HCT116 (cell line): ENCODE measurements around the gene SLC35G3. TPM values are rescaled to one million over a fixed set of nuclear protein-coding genes. Genes with fewer than 3 reads are reported as not detected.

ENCODE experiments used
- ATAC-seq: fragments of 200-7000 bp; cut with Tn5 transposase; 2 replicates; pipeline ENCODE4 v1.9.1; 2020; ENCODE audit warnings: mild to moderate bottlenecking, moderate library complexity
- BruUV-seq: library from RNA; stranded (reverse); fragments of 400-500 nt; replicated peaks from 2 replicates; lab custom pipeline; 2021; lab: Mats Ljungman, UMichigan
- CTCF ChIA-PET: fragments of 300-600 bp; sonication (Branson Sonifier 250); formaldehyde crosslinking; loops from one replicate; lab custom pipeline; 2021; ENCODE audit warnings: antibody characterized with exemption; lab: Charles Lee
- POLR2A ChIA-PET: fragments of 300-600, 350-600 bp; sonication (Branson Sonifier 250); formaldehyde crosslinking; loops from one replicate; lab custom pipeline; 2021; ENCODE audit warnings: antibody characterized with exemption; lab: Charles Lee
- RAD21 ChIA-PET, 2 experiments: fragments of 300-600 bp; sonication (Branson Sonifier 250); formaldehyde crosslinking; loops; one replicate each; lab custom pipeline; 2023; ENCODE audit warnings: low total read pairs in 2 of 2; ENCODE audit not compliant: uncharacterized antibody in 2 of 2, unreplicated experiment in 2 of 2, low non-redundant PET in 1 of 2; lab: Charles Lee
- DNase-seq: peaks from one replicate; pipeline ENCODE4 v3.0.0-alpha.2; 2010; ENCODE audit warnings: low read depth, low spot score
- H2AFZ ChIP-seq: fragments of 200-600 bp; shearing (Covaris generic), sonication (generic); 2 replicates; pipeline ENCODE4 v1.6.1; 2017; ENCODE audit warnings: low read depth, mixed run types, mixed read lengths, antibody characterized with exemption, low read length; ENCODE audit not compliant: poor library complexity, severe bottlenecking
- H3K27ac ChIP-seq: 2 replicates; pipeline ENCODE4 v1.5.1; 2012; ENCODE audit warnings: low read depth, low read length
- H3K27me3 ChIP-seq: fragments of 200-600 bp; sonication (generic); 2 replicates; pipeline ENCODE4 v1.6.1; 2016; ENCODE audit warnings: mixed run types, low read length, mixed read lengths; ENCODE audit not compliant: insufficient read depth
- H3K36me3 ChIP-seq, 2 experiments: fragments of 200-500 bp in 1 of 2; fragments of 200-600 bp in 1 of 2; sonication (Bioruptor generic) in 1 of 2; sonication (generic) in 1 of 2; 2 replicates each; pipeline versions ENCODE4 v1.5.1 to v1.6.1; 2014 to 2016; ENCODE audit warnings: low read length in 2 of 2, inconsistent platforms in 1 of 2, mixed read lengths in 1 of 2, mixed run types in 1 of 2; ENCODE audit not compliant: insufficient read depth in 2 of 2, control insufficient read depth in 1 of 2
- H3K4me1 ChIP-seq, 2 experiments: fragments of 200-600 bp in 1 of 2; sonication (generic) in 1 of 2; 2 replicates each; pipeline versions ENCODE4 v1.5.1 to v1.6.1; 2012 to 2017; ENCODE audit warnings: low read length in 2 of 2, inconsistent platforms in 1 of 2, mild to moderate bottlenecking in 1 of 2, mixed read lengths in 1 of 2, mixed run types in 1 of 2, moderate library complexity in 1 of 2; ENCODE audit not compliant: insufficient read depth in 2 of 2, control insufficient read depth in 1 of 2
- H3K4me2 ChIP-seq: fragments of 200-600 bp; sonication (generic); 2 replicates; pipeline ENCODE4 v1.6.1; 2017; ENCODE audit warnings: mixed run types, low read length, mixed read lengths
- H3K4me3 ChIP-seq, 2 experiments: fragments of 200-600 bp in 1 of 2; sonication (generic) in 1 of 2; replicated peaks in 1 of 2; 2 replicates each; pipeline ENCODE4 v1.5.1; 2011 to 2016; ENCODE audit warnings: low read length in 2 of 2, control low read depth in 1 of 2, low read depth in 1 of 2, mild to moderate bottlenecking in 1 of 2, mixed read lengths in 1 of 2, mixed run types in 1 of 2
- H3K79me2 ChIP-seq: fragments of 200-600 bp; sonication (generic); 2 replicates; pipeline ENCODE4 v1.6.1; 2017; ENCODE audit warnings: mild to moderate bottlenecking, mixed run types, low read length, moderate library complexity, mixed read lengths; ENCODE audit not compliant: insufficient read depth
- H3K9ac ChIP-seq: fragments of 200-600 bp; sonication (generic); 2 replicates; pipeline ENCODE4 v1.6.1; 2016; ENCODE audit warnings: low read length, mixed read lengths
- H3K9me2 ChIP-seq: fragments of 200-600 bp; sonication (generic), shearing (Covaris generic); 2 replicates; pipeline ENCODE4 v1.6.1; 2017; ENCODE audit warnings: mixed run types, mild to moderate bottlenecking, moderate library complexity; ENCODE audit not compliant: insufficient read depth
- H3K9me3 ChIP-seq, 2 experiments: fragments of 200-500 bp in 1 of 2; fragments of 200-600 bp in 1 of 2; sonication (Bioruptor generic) in 1 of 2; sonication (generic) in 1 of 2; 2 replicates each; pipeline ENCODE4 v1.6.1; 2014 to 2017; ENCODE audit warnings: low read length in 2 of 2, mixed read lengths in 2 of 2, inconsistent platforms in 1 of 2, low read depth in 1 of 2, mild to moderate bottlenecking in 1 of 2, mixed run types in 1 of 2, moderate library complexity in 1 of 2; ENCODE audit not compliant: control insufficient read depth in 1 of 2, insufficient read depth in 1 of 2
- H4K20me1 ChIP-seq: fragments of 200-600 bp; sonication (generic), shearing (Covaris generic); 2 replicates; pipeline ENCODE4 v1.6.1; 2017; ENCODE audit warnings: mixed run types, mild to moderate bottlenecking, moderate library complexity; ENCODE audit not compliant: insufficient read depth
- CEBPB ChIP-seq: IDR thresholded peaks from 2 replicates; pipeline ENCODE4 v1.6.1; 2012; ENCODE audit warnings: low read depth
- CTCF ChIP-seq, 3 experiments: fragments of 200-600 bp in 1 of 3; sonication (generic) in 1 of 3; IDR thresholded peaks in 2 of 3; conservative IDR thresholded peaks in 1 of 3; 2 replicates each; pipeline ENCODE4 v1.5.1; 2012 to 2017; ENCODE audit warnings: low read depth in 2 of 3, low read length in 2 of 3, antibody characterized with exemption in 1 of 3, borderline replicate concordance in 1 of 3, control low read depth in 1 of 3, mild to moderate bottlenecking in 1 of 3, mixed read lengths in 1 of 3, mixed run types in 1 of 3, moderate library complexity in 1 of 3; ENCODE audit not compliant: insufficient read depth in 1 of 3
- EGR1 ChIP-seq: IDR thresholded peaks from 2 replicates; pipeline ENCODE4 v1.6.1; 2012; ENCODE audit warnings: low read depth
- ELF1 ChIP-seq: IDR thresholded peaks from 2 replicates; pipeline ENCODE4 v1.6.1; 2012; ENCODE audit warnings: low read depth, borderline replicate concordance
- EZH2 ChIP-seq: fragments of 200-600 bp; sonication (generic); IDR thresholded peaks from 2 replicates; pipeline ENCODE4 v1.6.1; 2017; ENCODE audit warnings: antibody characterized with exemption, mixed run types
- EZH2phosphoT487 ChIP-seq: fragments of 200-600 bp; IDR thresholded peaks from 2 replicates; pipeline ENCODE4 v1.6.1; 2018; ENCODE audit warnings: antibody characterized with exemption, borderline replicate concordance
- FOSL1 ChIP-seq: IDR thresholded peaks from 2 replicates; pipeline ENCODE4 v1.6.1; 2012; ENCODE audit warnings: low read depth
- JUND ChIP-seq: IDR thresholded peaks from 2 replicates; pipeline ENCODE4 v1.6.1; 2012
- POLR2A ChIP-seq: IDR thresholded peaks from 2 replicates; pipeline ENCODE4 v1.7.0; 2011; ENCODE audit warnings: borderline replicate concordance; ENCODE audit not compliant: insufficient read depth, insufficient read length; ENCODE audit errors: extremely low read depth
- POLR2AphosphoS5 ChIP-seq: IDR thresholded peaks from 2 replicates; pipeline ENCODE4 v1.6.1; 2011; ENCODE audit warnings: mild to moderate bottlenecking, low read depth, low read length, moderate library complexity
- RAD21 ChIP-seq: IDR thresholded peaks from 2 replicates; pipeline ENCODE4 v1.6.1; 2012; ENCODE audit warnings: low read depth, mild to moderate bottlenecking
- SIN3A ChIP-seq: IDR thresholded peaks from 2 replicates; pipeline ENCODE4 v1.6.1; 2012; ENCODE audit warnings: low read depth
- SP1 ChIP-seq: IDR thresholded peaks from 2 replicates; pipeline ENCODE4 v1.6.1; 2012; ENCODE audit warnings: low read depth
- YY1 ChIP-seq: IDR thresholded peaks from 2 replicates; pipeline ENCODE4 v1.6.1; 2011; ENCODE audit warnings: low read length, low read depth, moderate library complexity, mild to moderate bottlenecking; ENCODE audit not compliant: insufficient replicate concordance; ENCODE audit errors: extremely low read depth
- ZFX ChIP-seq: fragments of 450-650 bp; IDR thresholded peaks from 2 replicates; pipeline ENCODE4 v1.6.1; 2017
- ZNF274 ChIP-seq: fragments of 200-500 bp; sonication (Bioruptor generic); IDR thresholded peaks from 2 replicates; pipeline ENCODE4 v1.6.1; 2014; ENCODE audit warnings: mild to moderate bottlenecking, low read depth, low read length, inconsistent platforms
- intact Hi-C: fragments of 100-400 bp; cut with micrococcal nuclease; formaldehyde crosslinking; loops from 2 replicates; pipeline ENCODE4 v1.10.0; 2022
- total RNA-seq: library from RNA; stranded (reverse); gene quantifications from one replicate; pipeline ENCODE4 v1.2.1, GENCODE V29; 2021; ENCODE audit not compliant: unreplicated experiment
- TF ChIP-seq, protein P1 (sequence below): IDR thresholded peaks from 2 replicates; pipeline ENCODE4 v1.6.1; 2012; ENCODE audit warnings: low read depth
- TF ChIP-seq, protein P2 (sequence below): IDR thresholded peaks from 2 replicates; pipeline ENCODE4 v1.6.1; 2012
- TF ChIP-seq, protein P3 (sequence below): IDR thresholded peaks from 2 replicates; pipeline ENCODE4 v1.6.1; 2011; ENCODE audit warnings: mild to moderate bottlenecking, low read length, moderate library complexity; ENCODE audit not compliant: insufficient replicate concordance; ENCODE audit errors: extremely low read depth
- TF ChIP-seq, protein P4 (sequence below): IDR thresholded peaks from 2 replicates; pipeline ENCODE4 v1.6.1; 2012

SLC35G3 gene
- total RNA-seq, 1 experiment from 2014 or later = not detected

DNA sequence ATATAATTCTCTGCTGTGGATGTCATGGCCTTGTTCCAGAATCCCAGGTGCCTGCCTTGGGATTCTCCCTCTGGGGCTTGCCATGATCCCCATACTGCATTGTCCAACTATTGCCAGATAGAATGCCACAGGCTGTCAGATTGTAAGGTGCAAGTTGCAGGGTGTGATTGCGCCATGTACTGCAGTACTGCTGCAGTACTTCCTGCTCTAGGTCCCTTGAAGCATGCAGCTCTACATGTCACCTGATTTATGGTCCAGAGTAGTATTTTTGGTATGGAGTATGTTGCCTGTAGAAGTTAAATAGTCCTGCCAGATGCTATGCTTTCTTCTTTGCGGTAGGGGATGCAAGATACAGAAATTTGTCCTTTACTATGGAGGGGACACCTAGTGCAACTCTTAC lies 41.7 kb upstream of the SLC35G3 start (continued):
- TF ChIP-seq, protein P1, sequence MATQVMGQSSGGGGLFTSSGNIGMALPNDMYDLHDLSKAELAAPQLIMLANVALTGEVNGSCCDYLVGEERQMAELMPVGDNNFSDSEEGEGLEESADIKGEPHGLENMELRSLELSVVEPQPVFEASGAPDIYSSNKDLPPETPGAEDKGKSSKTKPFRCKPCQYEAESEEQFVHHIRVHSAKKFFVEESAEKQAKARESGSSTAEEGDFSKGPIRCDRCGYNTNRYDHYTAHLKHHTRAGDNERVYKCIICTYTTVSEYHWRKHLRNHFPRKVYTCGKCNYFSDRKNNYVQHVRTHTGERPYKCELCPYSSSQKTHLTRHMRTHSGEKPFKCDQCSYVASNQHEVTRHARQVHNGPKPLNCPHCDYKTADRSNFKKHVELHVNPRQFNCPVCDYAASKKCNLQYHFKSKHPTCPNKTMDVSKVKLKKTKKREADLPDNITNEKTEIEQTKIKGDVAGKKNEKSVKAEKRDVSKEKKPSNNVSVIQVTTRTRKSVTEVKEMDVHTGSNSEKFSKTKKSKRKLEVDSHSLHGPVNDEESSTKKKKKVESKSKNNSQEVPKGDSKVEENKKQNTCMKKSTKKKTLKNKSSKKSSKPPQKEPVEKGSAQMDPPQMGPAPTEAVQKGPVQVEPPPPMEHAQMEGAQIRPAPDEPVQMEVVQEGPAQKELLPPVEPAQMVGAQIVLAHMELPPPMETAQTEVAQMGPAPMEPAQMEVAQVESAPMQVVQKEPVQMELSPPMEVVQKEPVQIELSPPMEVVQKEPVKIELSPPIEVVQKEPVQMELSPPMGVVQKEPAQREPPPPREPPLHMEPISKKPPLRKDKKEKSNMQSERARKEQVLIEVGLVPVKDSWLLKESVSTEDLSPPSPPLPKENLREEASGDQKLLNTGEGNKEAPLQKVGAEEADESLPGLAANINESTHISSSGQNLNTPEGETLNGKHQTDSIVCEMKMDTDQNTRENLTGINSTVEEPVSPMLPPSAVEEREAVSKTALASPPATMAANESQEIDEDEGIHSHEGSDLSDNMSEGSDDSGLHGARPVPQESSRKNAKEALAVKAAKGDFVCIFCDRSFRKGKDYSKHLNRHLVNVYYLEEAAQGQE = no peak
- no peak for TF ChIP-seq EZH2phosphoT487
- no peak for TF ChIP-seq ELF1
- TF ChIP-seq ZFX = no peak
- no peak for TF ChIP-seq ZNF274

DNA sequence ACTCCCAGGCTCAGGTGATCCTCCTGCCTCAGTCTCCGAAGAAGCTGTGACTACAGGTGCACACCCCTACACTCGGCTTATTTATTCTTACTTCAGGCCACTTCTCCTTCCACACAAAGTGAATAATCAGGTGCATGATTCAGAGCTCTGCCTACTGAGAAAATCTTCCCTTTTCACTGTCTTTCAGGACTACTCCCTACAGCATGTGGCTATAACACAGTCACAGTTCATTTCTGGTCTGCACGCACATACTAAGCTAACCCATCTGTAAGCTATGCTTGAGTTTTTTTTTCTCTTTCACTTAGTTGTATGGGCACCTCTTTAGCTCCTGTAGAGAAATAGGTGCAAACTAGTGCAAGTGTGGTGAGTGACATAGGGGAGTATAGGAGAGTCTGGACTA lies 41.1 kb upstream of the SLC35G3 start:
- ChIA-PET RAD21 (no interaction called here), POLR2A (no interaction called here), CTCF (no interaction called here)
- Histone ChIP-seq H3K27me3 (no peaks in the 10 kb centered on the region), H3K9ac (no peak overlapping the region), H4K20me1 (no peaks in the 10 kb centered on the region), H3K79me2 (no peaks in the 10 kb centered on the region), H3K9me3 (no peaks in the 10 kb centered on the region), H2AFZ (no peak overlapping the region), H3K36me3 (no peaks in the 10 kb centered on the region), H3K4me1 (no peaks in the 10 kb centered on the region), H3K27ac (no peak overlapping the region), H3K4me3 (no peak overlapping the region), H3K4me2 (no peak overlapping the region), H3K9me2 (no peaks in the 10 kb centered on the region)
- no TSS peak for BruUV-seq
- ATAC-seq (no peak), DNase-seq (no peak)
- intact Hi-C loops = no loop called here
- TF ChIP-seq SIN3A (no peak), EZH2 (no peak), CTCF (IDR thresholded peaks at IDR 0.05 in 2 of 3, conservative IDR thresholded peaks at IDR 0.05 in 1 of 3; ENCODE audit: borderline replicate concordance in 1 of 3, insufficient read depth in 1 of 3, low read depth in 2 of 3, low read length in 2 of 3) (no peak), POLR2A (no peak), POLR2AphosphoS5 (no peak), CEBPB (no peak), YY1 (no peak), JUND (no peak), EGR1 (no peak), EZH2phosphoT487 (no peak), ZNF274 (no peak), ELF1 (no peak), FOSL1 (no peak), ZFX (no peak), RAD21 (no peak), SP1 (no peak)
- TF ChIP-seq, protein P2, sequence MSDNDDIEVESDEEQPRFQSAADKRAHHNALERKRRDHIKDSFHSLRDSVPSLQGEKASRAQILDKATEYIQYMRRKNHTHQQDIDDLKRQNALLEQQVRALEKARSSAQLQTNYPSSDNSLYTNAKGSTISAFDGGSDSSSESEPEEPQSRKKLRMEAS = no peak
- TF ChIP-seq, protein P3, sequence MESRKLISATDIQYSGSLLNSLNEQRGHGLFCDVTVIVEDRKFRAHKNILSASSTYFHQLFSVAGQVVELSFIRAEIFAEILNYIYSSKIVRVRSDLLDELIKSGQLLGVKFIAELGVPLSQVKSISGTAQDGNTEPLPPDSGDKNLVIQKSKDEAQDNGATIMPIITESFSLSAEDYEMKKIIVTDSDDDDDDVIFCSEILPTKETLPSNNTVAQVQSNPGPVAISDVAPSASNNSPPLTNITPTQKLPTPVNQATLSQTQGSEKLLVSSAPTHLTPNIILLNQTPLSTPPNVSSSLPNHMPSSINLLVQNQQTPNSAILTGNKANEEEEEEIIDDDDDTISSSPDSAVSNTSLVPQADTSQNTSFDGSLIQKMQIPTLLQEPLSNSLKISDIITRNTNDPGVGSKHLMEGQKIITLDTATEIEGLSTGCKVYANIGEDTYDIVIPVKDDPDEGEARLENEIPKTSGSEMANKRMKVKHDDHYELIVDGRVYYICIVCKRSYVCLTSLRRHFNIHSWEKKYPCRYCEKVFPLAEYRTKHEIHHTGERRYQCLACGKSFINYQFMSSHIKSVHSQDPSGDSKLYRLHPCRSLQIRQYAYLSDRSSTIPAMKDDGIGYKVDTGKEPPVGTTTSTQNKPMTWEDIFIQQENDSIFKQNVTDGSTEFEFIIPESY = no peak
- TF ChIP-seq, protein P4, sequence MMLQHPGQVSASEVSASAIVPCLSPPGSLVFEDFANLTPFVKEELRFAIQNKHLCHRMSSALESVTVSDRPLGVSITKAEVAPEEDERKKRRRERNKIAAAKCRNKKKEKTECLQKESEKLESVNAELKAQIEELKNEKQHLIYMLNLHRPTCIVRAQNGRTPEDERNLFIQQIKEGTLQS = no peak
